ENCODE data around the gene RGMA. TPM values are rescaled to one million over a fixed set of nuclear protein-coding genes. Genes with fewer than 3 reads are reported as not detected.

The RGMA gene
- polyA plus RNA-seq, 1 experiment, result 0.17 TPM

DNA sequence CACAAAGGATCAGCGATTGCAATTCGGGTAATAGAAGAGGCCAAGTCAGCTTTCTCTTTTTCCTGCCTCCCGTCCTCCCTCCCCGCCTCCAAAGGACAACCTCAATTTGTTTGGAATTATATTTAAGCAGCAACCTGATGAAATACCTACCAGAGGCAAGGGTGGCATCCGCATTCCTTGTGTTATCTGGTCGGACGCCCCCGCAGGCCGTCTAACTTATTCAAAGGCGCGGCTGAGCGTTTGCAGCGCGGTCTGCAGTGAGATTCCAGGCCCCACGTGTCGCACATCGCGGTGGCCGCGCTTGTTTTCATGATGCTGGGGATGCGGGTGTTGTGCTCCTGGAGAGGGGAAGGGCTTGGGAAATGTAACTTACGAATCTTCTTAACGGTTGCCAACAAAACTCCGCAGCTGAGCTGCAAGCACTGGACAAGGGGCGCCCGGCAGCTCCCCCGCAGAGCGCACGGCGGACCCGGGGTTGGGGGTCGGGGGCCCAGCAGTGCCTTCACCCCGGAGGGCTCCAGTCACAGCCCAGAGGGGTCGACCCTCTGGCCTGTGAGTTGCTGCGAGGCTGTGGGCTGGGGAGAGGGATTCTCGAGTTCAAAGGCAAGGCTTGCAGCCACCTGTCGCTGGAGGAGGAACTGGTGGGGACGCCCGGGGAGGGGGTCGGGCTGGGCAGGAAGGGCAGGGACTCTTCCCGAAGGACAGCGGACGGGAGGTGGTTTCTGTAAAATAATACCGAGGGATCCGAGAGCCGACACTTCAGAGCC, 20.5 kb upstream of the RGMA start:
- TF ChIP-seq, protein P1, sequence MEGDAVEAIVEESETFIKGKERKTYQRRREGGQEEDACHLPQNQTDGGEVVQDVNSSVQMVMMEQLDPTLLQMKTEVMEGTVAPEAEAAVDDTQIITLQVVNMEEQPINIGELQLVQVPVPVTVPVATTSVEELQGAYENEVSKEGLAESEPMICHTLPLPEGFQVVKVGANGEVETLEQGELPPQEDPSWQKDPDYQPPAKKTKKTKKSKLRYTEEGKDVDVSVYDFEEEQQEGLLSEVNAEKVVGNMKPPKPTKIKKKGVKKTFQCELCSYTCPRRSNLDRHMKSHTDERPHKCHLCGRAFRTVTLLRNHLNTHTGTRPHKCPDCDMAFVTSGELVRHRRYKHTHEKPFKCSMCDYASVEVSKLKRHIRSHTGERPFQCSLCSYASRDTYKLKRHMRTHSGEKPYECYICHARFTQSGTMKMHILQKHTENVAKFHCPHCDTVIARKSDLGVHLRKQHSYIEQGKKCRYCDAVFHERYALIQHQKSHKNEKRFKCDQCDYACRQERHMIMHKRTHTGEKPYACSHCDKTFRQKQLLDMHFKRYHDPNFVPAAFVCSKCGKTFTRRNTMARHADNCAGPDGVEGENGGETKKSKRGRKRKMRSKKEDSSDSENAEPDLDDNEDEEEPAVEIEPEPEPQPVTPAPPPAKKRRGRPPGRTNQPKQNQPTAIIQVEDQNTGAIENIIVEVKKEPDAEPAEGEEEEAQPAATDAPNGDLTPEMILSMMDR (IDR thresholded peaks at IDR 0.05; ENCODE audit: low read depth, low read length), result no peak
- no peak overlapping the region for H3K27ac ChIP-seq (ENCODE audit: low read depth, low read length)
- peaks cover 7% of the 10 kb centered on the region; the same call in 1 of the 2 replicates for H3K9me3 ChIP-seq (ENCODE audit: control insufficient read depth, insufficient read depth, low read length)
- no peak overlapping the region for H3K4me3 ChIP-seq (ENCODE audit: low read depth, low read length)
- no peak for DNase-seq (ENCODE audit: low read depth, low spot score)
- peaks cover 4% of the 10 kb centered on the region for H3K27me3 ChIP-seq (ENCODE audit: control insufficient read depth, insufficient read depth, low read length)
- ChIA-PET POLR2A (no interaction called here), CTCF (no interaction called here)

DNA sequence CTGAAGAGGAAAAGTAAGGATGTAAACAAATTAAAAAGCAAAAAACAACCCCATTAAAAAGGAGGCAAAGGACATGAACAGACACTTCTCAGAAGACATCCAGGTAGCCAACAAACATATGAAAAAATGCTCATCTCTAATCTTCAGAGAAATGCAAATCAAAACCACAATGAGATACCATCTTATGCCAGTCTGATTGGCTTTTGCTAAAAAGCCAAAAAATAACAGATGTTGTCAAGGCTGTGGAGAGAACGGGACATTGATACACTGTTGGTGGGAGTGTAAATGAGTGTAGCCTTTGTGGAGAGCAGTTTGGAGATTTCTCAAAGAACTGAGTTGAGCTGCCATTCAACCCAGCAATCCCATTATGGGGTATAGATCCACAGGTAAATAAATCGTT, 18.6 kb upstream of the RGMA start:
- TF ChIP-seq, protein P1 (IDR thresholded peaks at IDR 0.05; ENCODE audit: low read depth, low read length), result no peak
- ChIA-PET POLR2A (no interaction called here), CTCF (no interaction called here)

DNA sequence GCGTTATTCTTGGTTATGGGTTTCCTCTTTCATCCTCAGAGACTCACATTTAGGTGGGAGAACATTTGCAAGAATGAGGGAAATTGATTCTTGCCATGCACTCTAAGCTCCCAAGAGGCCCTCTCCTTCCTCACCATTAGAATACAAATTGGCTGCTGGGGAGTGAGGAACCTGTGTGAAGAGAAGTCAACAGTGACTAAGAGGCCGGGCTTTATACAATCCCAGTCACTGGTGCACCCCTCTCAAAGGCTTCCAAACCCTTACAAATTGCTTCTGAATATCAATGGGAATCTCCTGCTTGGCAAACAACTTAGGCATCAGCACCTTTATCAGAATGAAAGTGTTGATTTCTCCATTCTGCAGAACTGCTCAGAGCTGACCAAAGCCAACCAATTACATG, 16.5 kb upstream of the RGMA start:
- CTCF ChIA-PET, result no interaction called here
- no peak for DNase-seq (ENCODE audit: low read depth, low spot score)
- POLR2A ChIA-PET, result no interaction called here
- no peak overlapping the region for H3K27ac ChIP-seq (ENCODE audit: low read depth, low read length)
- H3K4me3 ChIP-seq (ENCODE audit: low read depth, low read length), result no peak overlapping the region
- H3K9me3 ChIP-seq (ENCODE audit: control insufficient read depth, insufficient read depth, low read length), result peaks cover 7% of the 10 kb centered on the region; the same call in 1 of the 2 replicates
- H3K27me3 ChIP-seq (ENCODE audit: control insufficient read depth, insufficient read depth, low read length), result peaks cover 4% of the 10 kb centered on the region
- TF ChIP-seq, protein P1 (IDR thresholded peaks at IDR 0.05; ENCODE audit: low read depth, low read length), result no peak

More for the DNA sequence above, 18.6 kb upstream of the RGMA start:
- Histone ChIP-seq H3K4me3 (ENCODE audit: low read depth, low read length) (no peak overlapping the region), H3K27ac (ENCODE audit: low read depth, low read length) (no peak overlapping the region), H3K9me3 (ENCODE audit: control insufficient read depth, insufficient read depth, low read length) (peaks cover 7% of the 10 kb centered on the region; the same call in 1 of the 2 replicates), H3K27me3 (ENCODE audit: control insufficient read depth, insufficient read depth, low read length) (peaks cover 4% of the 10 kb centered on the region)
- no peak for DNase-seq (ENCODE audit: low read depth, low spot score)

DNA sequence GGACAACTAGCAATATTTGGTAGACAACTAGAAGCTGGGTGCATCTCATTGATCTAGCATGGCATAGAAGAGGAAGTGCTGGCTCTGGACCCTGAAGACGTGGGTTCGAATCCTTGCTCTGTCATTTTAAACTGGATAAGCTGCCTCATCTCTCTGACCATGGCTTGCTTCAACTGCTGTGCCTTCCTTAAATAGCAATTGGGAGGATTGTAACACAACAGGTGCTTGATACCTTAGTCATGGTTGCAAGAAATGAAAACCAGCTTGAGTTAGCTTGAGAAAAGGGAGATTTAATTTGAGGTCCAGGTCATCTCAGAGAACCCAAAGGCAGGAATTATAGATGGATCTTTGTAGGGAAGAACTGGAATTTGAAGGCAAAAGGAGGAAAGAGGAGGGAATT, 14.8 kb upstream of the RGMA start:
- Histone ChIP-seq H3K4me3 (ENCODE audit: low read depth, low read length) (no peak overlapping the region), H3K27me3 (ENCODE audit: control insufficient read depth, insufficient read depth, low read length) (no peaks in the 10 kb centered on the region), H3K9me3 (ENCODE audit: control insufficient read depth, insufficient read depth, low read length) (no peaks in the 10 kb centered on the region), H3K27ac (ENCODE audit: low read depth, low read length) (no peak overlapping the region)
- ChIA-PET POLR2A (no interaction called here), CTCF (interaction anchor here (1.7 kb wide), 1 partner anchor 16 kb away, joined by 8 read pairs; the partner anchor contains the start of gene RGMA)
- TF ChIP-seq, protein P1 (IDR thresholded peaks at IDR 0.05; ENCODE audit: low read depth, low read length), result no peak
- no peak for DNase-seq (ENCODE audit: low read depth, low spot score)

DNA sequence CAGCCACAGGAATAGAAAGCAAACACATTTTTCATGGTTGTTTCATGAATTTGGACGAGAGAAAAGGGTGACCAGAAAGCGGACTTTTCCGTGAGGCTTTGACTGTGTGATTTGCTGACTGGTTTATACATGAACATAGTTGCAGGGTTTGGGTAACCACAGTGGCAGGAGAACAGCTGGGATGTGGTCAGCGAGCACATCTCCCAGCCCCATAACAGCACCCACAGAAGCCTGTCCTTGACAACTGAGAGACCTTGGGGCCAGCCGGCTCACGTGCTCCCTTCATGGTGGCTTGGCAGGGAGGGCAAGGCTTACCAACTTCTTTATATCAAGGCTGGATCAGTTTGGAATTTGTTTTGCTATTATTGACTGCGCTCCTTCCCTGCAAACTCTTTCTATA, 13.2 kb upstream of the RGMA start:
- POLR2A ChIA-PET, result no interaction called here
- no peak overlapping the region for H3K4me3 ChIP-seq (ENCODE audit: low read depth, low read length)
- H3K9me3 ChIP-seq (ENCODE audit: control insufficient read depth, insufficient read depth, low read length), result no peaks in the 10 kb centered on the region
- no peaks in the 10 kb centered on the region for H3K27me3 ChIP-seq (ENCODE audit: control insufficient read depth, insufficient read depth, low read length)
- TF ChIP-seq, protein P1 (IDR thresholded peaks at IDR 0.05; ENCODE audit: low read depth, low read length), result no peak
- CTCF ChIA-PET, result no interaction called here
- DNase-seq (ENCODE audit: low read depth, low spot score), result no peak
- no peak overlapping the region for H3K27ac ChIP-seq (ENCODE audit: low read depth, low read length)

Measured in AG04450 (cell line).